22Rv1 (cell line): Measurements from ENCODE around the gene NUP85.

Experiments used
- ZFX ChIP-seq: fragments of 450-650 bp; IDR thresholded peaks from 2 replicates; pipeline ENCODE4 v1.6.1; 2017; ENCODE audit warnings: antibody characterized with exemption, borderline replicate concordance
- TF ChIP-seq, protein P1 (sequence below): fragments of 450-650 bp; IDR thresholded peaks from 2 replicates; pipeline ENCODE4 v1.5.1; 2017; ENCODE audit warnings: mild to moderate bottlenecking

DNA sequence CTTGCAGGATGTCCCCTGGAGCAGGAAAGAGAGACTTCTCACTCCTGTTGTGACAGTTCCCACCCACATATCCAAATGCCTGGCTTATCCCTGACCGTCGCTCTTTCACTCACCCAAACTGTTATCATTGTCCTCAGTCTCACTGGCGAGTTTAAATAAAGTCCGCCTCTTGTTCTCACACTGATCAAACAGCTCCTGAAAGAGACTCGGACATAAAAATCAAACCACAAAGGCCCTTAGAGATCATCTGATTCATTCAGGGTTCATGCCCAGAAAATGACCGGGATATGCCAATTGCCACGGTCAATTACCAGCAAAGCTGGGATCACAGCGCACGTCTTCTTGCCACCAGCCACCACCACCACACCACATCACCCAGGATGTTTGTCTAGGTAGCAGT lies 36.0 kb downstream of the NUP85 start:
- TF ChIP-seq, protein P1, sequence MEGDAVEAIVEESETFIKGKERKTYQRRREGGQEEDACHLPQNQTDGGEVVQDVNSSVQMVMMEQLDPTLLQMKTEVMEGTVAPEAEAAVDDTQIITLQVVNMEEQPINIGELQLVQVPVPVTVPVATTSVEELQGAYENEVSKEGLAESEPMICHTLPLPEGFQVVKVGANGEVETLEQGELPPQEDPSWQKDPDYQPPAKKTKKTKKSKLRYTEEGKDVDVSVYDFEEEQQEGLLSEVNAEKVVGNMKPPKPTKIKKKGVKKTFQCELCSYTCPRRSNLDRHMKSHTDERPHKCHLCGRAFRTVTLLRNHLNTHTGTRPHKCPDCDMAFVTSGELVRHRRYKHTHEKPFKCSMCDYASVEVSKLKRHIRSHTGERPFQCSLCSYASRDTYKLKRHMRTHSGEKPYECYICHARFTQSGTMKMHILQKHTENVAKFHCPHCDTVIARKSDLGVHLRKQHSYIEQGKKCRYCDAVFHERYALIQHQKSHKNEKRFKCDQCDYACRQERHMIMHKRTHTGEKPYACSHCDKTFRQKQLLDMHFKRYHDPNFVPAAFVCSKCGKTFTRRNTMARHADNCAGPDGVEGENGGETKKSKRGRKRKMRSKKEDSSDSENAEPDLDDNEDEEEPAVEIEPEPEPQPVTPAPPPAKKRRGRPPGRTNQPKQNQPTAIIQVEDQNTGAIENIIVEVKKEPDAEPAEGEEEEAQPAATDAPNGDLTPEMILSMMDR, result no peak
- TF ChIP-seq ZFX, result no peak
